Measurements from ENCODE around the gene LEF1.
"Not testable (repeated sequence)": the region's sequence is repeated elsewhere in the genome, so short reads cannot be mapped to it uniquely, and the experiment has no call there.

LEF1 gene

DNA sequence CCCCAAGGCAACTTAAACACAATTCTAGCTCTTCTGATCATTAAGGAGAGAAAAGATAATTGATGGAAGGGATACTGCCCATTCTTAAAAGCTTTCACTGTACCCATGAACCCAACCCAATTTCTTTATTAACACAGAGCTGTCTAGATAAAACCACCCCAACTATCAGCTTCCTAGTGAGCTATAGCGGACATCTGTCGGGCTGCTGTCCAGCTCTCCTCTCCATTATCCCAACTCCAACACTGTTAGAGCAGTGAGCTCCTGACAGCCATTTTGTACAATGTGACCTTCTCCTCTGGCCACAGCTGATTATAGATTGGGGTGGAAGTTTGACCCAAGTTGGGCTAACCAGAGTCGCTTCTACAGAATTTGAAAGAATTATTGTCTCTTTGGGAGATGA lies 112.9 kb downstream of the LEF1 start:
- Histone ChIP-seq H3K4me3 (no peak overlapping the region), H3K9me3 (no peaks in the 10 kb centered on the region), H3K27me3 (no peaks in the 10 kb centered on the region), H3K4me1 (peaks cover 35% of the 10 kb centered on the region), H3K9ac (no peak overlapping the region), H4K20me1 (peaks cover 99% of the 10 kb centered on the region), H3K27ac (no peak overlapping the region), H3K36me3 (peaks cover 97% of the 10 kb centered on the region), H3K4me2 (no peak overlapping the region)
- TF ChIP-seq Cebpa-rat (IDR thresholded peaks at IDR 0.05): no peak

GRCh38 chr4:108054025-108054638 lies 114.6 kb downstream of the LEF1 start:
- Histone ChIP-seq H3K9ac (no peak overlapping the region), H3K4me3 (no peak overlapping the region), H3K27me3 (no peaks in the 10 kb centered on the region), H4K20me1 (peaks cover 99% of the 10 kb centered on the region), H3K27ac (no peak overlapping the region), H3K4me2 (no peak overlapping the region), H3K9me3 (no peaks in the 10 kb centered on the region), H3K4me1 (peaks cover 51% of the 10 kb centered on the region), H3K36me3 (peaks cover 97% of the 10 kb centered on the region)
- TF ChIP-seq Cebpa-rat (IDR thresholded peaks at IDR 0.05): no peak

- H3K9ac ChIP-seq: no peak overlapping the region
- no peak for TF ChIP-seq Cebpa-rat (IDR thresholded peaks at IDR 0.05)
- H3K27ac ChIP-seq: no peak overlapping the region
- H3K36me3 ChIP-seq: peaks cover 97% of the 10 kb centered on the region
- peaks cover 51% of the 10 kb centered on the region for H3K4me1 ChIP-seq
- no peaks in the 10 kb centered on the region for H3K27me3 ChIP-seq
- no peak overlapping the region for H3K4me3 ChIP-seq
- H4K20me1 ChIP-seq: peaks cover 99% of the 10 kb centered on the region
- no peak overlapping the region for H3K4me2 ChIP-seq
- no peaks in the 10 kb centered on the region for H3K9me3 ChIP-seq
These were observed 115.5 kb downstream of the LEF1 start for GRCh38 chr4:108053251-108053711.

DNA sequence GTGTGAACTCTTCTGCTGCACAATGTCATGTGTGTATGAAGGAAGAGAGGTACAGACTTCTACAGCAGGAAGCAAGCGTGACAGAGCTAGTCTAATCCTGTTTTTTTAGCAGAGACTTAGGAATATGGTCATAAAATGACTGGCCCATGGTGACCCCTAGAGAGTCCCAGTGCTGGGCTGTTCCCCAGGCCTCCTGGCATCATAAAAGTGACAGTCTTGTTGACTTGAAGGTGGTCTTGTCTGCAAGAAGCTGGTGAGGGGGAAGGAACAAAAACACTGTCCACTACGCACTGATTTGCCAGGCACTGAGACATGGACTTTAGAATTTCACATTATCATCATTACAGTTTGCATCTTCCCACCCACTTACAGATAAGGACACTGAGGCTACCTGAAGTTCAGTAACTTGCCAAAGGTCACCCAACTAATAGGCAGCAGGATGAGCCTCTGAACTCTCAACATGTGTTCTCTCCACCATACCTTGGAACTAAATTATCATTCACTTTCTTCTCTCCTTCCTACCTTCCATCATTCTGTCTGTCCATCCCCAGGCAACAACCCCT lies 116.1 kb downstream of the LEF1 start:
- Histone ChIP-seq H3K4me2 (no peak overlapping the region), H3K4me3 (no peak overlapping the region), H4K20me1 (peaks cover 97% of the 10 kb centered on the region), H3K9ac (no peak overlapping the region), H3K4me1 (peaks cover 51% of the 10 kb centered on the region), H3K9me3 (no peaks in the 10 kb centered on the region), H3K36me3 (peaks cover 99% of the 10 kb centered on the region), H3K27ac (no peak overlapping the region), H3K27me3 (no peaks in the 10 kb centered on the region)
- no peak for TF ChIP-seq Cebpa-rat (IDR thresholded peaks at IDR 0.05)

DNA sequence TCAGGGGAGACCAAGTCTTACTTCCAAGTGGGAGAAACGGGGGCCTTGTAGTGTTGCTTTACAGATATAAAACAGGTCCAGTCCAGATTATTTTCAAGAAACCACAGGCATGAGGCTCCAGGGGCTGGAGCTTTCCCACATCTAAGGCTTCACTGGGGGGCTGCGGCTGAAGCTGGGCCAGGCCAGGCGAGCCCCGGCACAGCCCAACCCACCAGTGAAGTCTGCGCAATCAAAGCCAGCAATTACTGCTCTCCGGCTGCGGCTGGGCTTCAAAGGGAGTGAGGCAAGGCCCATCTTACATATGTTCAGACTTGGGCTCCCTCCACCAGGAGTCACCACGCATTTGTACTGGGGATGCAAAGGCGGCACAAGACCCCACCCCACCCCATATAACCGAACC lies 117.4 kb downstream of the LEF1 start:
- H4K20me1 ChIP-seq: peaks cover 97% of the 10 kb centered on the region
- peak overlapping the region; percentile 27; the same call in 1 of the 2 replicates for H3K4me2 ChIP-seq
- no peak overlapping the region for H3K27ac ChIP-seq
- H3K27me3 ChIP-seq: no peaks in the 10 kb centered on the region
- no peak overlapping the region for H3K4me3 ChIP-seq
- peaks cover 51% of the 10 kb centered on the region for H3K4me1 ChIP-seq
- TF ChIP-seq Cebpa-rat (IDR thresholded peaks at IDR 0.05): no peak
- H3K36me3 ChIP-seq: peaks cover 98% of the 10 kb centered on the region
- no peak overlapping the region for H3K9ac ChIP-seq
- H3K9me3 ChIP-seq: no peaks in the 10 kb centered on the region

DNA sequence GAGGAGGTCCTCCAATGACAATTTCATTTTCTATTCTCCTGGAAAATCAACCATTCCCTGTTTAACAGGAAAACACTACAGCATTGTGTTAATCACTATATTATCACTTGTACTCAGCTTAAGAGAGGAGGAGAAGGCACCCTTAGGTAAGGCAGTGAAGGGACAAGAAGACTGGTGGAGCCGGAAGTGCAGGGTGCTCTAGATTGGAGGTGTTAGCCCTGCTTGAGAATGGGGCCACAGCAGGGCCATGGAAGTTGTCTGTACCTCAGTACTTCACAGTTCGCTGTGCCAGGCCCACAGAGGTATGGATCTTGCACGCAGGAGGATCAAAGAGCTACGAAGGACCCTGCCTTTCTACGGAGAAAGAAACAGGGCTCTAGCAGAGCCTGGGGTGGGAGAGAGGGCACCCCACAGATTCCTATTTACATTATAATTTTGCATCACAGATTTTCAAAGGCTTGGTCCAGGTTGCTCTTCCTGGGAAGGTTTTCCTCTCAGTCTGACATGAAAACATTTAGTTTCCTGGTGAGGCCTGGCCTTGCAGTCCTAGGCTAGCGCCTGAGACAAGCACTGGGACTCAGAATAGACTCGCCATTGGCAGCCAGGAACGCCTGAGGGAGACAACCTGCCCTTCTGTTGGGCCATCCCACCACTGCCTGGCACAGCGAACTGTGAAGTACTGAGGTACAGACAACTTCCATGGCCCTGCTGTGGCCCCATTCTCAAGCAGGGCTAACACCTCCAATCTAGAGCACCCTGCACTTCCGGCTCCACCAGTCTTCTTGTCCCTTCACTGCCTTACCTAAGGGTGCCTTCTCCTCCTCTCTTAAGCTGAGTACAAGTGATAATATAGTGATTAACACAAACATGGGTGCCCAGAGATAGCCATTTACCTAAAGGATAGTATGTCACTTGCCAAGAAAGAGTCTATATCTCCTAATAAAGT lies 118.3 kb downstream of the LEF1 start:
- not testable (repeated sequence) for H3K27me3 ChIP-seq, H3K27ac ChIP-seq, H3K9me3 ChIP-seq, H3K9ac ChIP-seq, H3K4me3 ChIP-seq
- peaks cover 89% of the 10 kb centered on the region for H3K36me3 ChIP-seq
- peak overlapping the region; percentile 56 for H3K4me2 ChIP-seq
- peaks cover 51% of the 10 kb centered on the region for H3K4me1 ChIP-seq
- H4K20me1 ChIP-seq: peaks cover 97% of the 10 kb centered on the region

DNA sequence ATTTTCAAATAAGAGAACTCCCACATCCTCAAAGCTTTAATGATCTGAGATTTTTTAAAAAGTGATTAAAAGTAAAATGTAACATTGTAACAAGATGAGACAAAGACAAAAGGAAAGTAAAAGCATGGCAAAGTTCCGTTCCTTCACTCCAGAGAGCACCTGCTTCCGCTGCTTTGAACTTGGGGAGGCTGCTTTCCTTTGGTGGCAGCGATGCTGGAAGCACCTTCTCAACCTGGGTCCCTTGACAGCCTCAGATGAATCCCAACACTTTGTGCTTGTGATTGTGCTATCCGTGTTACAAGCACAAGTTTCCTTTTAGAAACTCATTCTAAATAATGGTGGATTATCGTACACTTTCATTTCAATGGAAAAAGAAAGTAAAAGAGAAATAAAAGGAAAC lies 119.3 kb downstream of the LEF1 start:
- H3K36me3 ChIP-seq: peaks cover 79% of the 10 kb centered on the region
- H4K20me1 ChIP-seq: peaks cover 88% of the 10 kb centered on the region
- H3K9ac ChIP-seq: no peak overlapping the region
- no peaks in the 10 kb centered on the region for H3K27me3 ChIP-seq
- peaks cover 50% of the 10 kb centered on the region for H3K4me1 ChIP-seq
- H3K4me3 ChIP-seq: no peak overlapping the region
- no peaks in the 10 kb centered on the region for H3K9me3 ChIP-seq
- no peak for TF ChIP-seq Cebpa-rat (IDR thresholded peaks at IDR 0.05)
- H3K27ac ChIP-seq: peak overlapping the region; percentile 19; the same call in 1 of the 2 replicates
- peak overlapping the region; percentile 56 for H3K4me2 ChIP-seq

DNA sequence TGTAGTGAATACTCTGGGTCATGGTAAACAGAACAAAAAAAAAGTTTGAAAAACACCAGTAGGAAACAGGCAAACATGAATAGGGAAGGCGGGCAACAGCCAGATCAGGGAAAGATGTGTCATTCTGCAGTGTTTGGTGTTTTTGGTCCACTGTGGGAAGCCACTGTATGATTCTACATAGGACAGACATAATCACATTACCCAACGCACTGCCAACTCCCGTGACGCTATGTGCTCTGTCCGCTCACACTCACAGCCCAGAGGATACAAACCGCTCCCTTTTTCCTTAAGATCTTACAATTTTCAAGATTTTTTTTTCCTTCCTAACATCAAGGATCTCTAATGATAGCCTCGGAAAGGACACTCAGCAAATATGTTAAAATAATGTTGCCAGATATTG lies 119.7 kb downstream of the LEF1 start:
- no peak overlapping the region for H3K4me3 ChIP-seq
- H3K9me3 ChIP-seq: no peaks in the 10 kb centered on the region
- peaks cover 46% of the 10 kb centered on the region for H3K4me1 ChIP-seq
- H4K20me1 ChIP-seq: peaks cover 84% of the 10 kb centered on the region
- peak overlapping the region; percentile 56; the same call in 1 of the 2 replicates for H3K4me2 ChIP-seq
- no peak overlapping the region for H3K9ac ChIP-seq
- 0 out of 2 replicates have a peak overlapping the region, but pooled peaks have one; percentile 19 for H3K27ac ChIP-seq
- no peaks in the 10 kb centered on the region for H3K27me3 ChIP-seq
- TF ChIP-seq Cebpa-rat (IDR thresholded peaks at IDR 0.05): no peak
- H3K36me3 ChIP-seq: peaks cover 75% of the 10 kb centered on the region

GRCh38 chr4:108048157-108048556 lies 120.6 kb downstream of the LEF1 start:
- H3K36me3 ChIP-seq: peaks cover 66% of the 10 kb centered on the region
- H3K4me2 ChIP-seq: no peak overlapping the region
- no peak overlapping the region for H3K4me3 ChIP-seq
- TF ChIP-seq Cebpa-rat (IDR thresholded peaks at IDR 0.05): no peak
- H4K20me1 ChIP-seq: peaks cover 75% of the 10 kb centered on the region
- no peak overlapping the region for H3K27ac ChIP-seq
- no peaks in the 10 kb centered on the region for H3K9me3 ChIP-seq
- H3K4me1 ChIP-seq: peaks cover 38% of the 10 kb centered on the region
- H3K9ac ChIP-seq: no peak overlapping the region
- no peaks in the 10 kb centered on the region for H3K27me3 ChIP-seq

DNA sequence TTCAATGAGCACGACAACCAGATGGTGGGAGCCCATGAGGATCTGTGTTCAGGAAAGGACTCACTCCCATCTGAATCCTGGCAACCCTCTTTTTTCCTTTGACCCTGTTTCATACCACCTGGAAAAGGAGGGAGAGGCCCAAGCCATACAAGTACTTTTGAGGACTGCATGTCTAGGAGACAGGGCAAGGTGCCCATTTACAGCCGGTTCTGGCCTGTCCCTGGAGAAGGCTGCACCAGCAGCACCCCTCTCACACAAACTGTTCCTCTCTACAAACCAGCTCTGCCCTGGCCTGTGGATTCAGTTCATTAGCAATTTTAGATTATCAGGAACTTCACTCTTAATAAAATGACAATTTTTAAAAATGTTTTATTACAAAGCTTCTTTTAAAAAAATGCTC lies 121.5 kb downstream of the LEF1 start:
- H3K4me1 ChIP-seq: peaks cover 30% of the 10 kb centered on the region
- no peak overlapping the region for H3K4me3 ChIP-seq
- H3K9ac ChIP-seq: no peak overlapping the region
- no peak for TF ChIP-seq Cebpa-rat (IDR thresholded peaks at IDR 0.05)
- H4K20me1 ChIP-seq: peaks cover 66% of the 10 kb centered on the region
- H3K27me3 ChIP-seq: no peaks in the 10 kb centered on the region
- no peak overlapping the region for H3K27ac ChIP-seq
- H3K36me3 ChIP-seq: peaks cover 57% of the 10 kb centered on the region
- H3K9me3 ChIP-seq: no peaks in the 10 kb centered on the region
- H3K4me2 ChIP-seq: no peak overlapping the region

Measured in BLaER1 (cell line).